ENCODE measurements around the gene AMOTL2.

The AMOTL2 gene

DNA sequence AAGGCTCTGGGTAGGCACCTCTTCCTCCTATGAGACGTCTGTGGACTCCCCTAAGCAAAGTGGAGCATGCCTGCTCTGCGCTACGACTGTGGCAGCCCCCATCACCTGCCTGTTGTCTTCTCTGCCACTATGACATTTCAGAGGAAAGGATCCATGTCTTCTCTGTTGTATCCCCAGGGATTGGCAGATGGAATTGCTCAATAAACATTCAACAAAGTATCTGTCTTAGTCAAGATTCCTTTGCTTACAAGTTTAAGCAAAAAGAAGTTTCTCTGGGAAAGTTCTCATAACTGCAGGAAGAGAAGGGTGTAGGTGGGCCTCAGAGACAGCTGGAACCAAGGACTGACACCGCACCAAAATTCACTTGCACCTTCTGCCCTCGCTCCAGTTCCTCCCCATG, 34.3 kb downstream of the AMOTL2 start:
- TF ChIP-seq TCF12 (IDR thresholded peaks at IDR 0.05; ENCODE audit: low read depth): no peak
- TF ChIP-seq, protein P1, sequence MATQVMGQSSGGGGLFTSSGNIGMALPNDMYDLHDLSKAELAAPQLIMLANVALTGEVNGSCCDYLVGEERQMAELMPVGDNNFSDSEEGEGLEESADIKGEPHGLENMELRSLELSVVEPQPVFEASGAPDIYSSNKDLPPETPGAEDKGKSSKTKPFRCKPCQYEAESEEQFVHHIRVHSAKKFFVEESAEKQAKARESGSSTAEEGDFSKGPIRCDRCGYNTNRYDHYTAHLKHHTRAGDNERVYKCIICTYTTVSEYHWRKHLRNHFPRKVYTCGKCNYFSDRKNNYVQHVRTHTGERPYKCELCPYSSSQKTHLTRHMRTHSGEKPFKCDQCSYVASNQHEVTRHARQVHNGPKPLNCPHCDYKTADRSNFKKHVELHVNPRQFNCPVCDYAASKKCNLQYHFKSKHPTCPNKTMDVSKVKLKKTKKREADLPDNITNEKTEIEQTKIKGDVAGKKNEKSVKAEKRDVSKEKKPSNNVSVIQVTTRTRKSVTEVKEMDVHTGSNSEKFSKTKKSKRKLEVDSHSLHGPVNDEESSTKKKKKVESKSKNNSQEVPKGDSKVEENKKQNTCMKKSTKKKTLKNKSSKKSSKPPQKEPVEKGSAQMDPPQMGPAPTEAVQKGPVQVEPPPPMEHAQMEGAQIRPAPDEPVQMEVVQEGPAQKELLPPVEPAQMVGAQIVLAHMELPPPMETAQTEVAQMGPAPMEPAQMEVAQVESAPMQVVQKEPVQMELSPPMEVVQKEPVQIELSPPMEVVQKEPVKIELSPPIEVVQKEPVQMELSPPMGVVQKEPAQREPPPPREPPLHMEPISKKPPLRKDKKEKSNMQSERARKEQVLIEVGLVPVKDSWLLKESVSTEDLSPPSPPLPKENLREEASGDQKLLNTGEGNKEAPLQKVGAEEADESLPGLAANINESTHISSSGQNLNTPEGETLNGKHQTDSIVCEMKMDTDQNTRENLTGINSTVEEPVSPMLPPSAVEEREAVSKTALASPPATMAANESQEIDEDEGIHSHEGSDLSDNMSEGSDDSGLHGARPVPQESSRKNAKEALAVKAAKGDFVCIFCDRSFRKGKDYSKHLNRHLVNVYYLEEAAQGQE (IDR thresholded peaks at IDR 0.05; ENCODE audit: low read depth): no peak
- no peak for TF ChIP-seq EP300 (IDR thresholded peaks at IDR 0.05; ENCODE audit: borderline replicate concordance)
- TF ChIP-seq EGR1 (IDR thresholded peaks at IDR 0.05): no peak
- TF ChIP-seq FOXM1 (IDR thresholded peaks at IDR 0.05; ENCODE audit: borderline replicate concordance, low read depth): no peak
- TF ChIP-seq CEBPB (IDR thresholded peaks at IDR 0.05): no peak
- TF ChIP-seq ZBTB7A (IDR thresholded peaks at IDR 0.05; ENCODE audit: low read depth): no peak
- no peak for TF ChIP-seq TAF1 (IDR thresholded peaks at IDR 0.05; ENCODE audit: low read depth)
- no peak for TF ChIP-seq TEAD4 (IDR thresholded peaks at IDR 0.05)
- TF ChIP-seq YY1 (IDR thresholded peaks at IDR 0.05; ENCODE audit: low read depth): no peak
- TF ChIP-seq CREB1 (IDR thresholded peaks at IDR 0.05; ENCODE audit: low read depth): no peak
- TF ChIP-seq, protein P2, sequence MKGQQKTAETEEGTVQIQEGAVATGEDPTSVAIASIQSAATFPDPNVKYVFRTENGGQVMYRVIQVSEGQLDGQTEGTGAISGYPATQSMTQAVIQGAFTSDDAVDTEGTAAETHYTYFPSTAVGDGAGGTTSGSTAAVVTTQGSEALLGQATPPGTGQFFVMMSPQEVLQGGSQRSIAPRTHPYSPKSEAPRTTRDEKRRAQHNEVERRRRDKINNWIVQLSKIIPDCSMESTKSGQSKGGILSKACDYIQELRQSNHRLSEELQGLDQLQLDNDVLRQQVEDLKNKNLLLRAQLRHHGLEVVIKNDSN (IDR thresholded peaks at IDR 0.05): no peak
- no peak for TF ChIP-seq NFIC (IDR thresholded peaks at IDR 0.05)
- no peak for TF ChIP-seq RAD21 (IDR thresholded peaks at IDR 0.05; ENCODE audit: low read depth)
- TF ChIP-seq, protein P3, sequence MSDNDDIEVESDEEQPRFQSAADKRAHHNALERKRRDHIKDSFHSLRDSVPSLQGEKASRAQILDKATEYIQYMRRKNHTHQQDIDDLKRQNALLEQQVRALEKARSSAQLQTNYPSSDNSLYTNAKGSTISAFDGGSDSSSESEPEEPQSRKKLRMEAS (IDR thresholded peaks at IDR 0.05): no peak

DNA sequence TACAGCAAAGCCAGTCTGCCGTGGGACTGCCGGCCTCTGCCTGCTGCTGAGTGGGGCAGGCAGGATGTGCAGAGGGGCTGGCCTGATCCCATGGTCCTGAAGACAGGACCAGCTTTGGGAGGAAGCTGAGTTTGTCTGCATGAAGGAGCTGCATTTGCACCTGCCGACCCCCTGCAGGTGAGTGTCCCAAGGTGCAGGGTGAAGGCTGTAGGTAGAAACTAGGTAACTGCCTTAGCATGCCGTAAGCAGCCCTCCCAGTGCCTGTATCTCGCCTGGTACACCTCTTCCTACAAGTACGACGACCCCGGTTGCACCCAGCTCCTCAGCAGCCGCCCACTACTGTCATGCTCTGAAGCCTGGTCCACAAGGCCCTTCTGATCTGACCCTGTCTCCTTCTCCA, 34.9 kb downstream of the AMOTL2 start:
- TF ChIP-seq EGR1 (IDR thresholded peaks at IDR 0.05) (no peak), FOXM1 (IDR thresholded peaks at IDR 0.05; ENCODE audit: borderline replicate concordance, low read depth) (no peak), CEBPB (IDR thresholded peaks at IDR 0.05) (no peak), TCF12 (IDR thresholded peaks at IDR 0.05; ENCODE audit: low read depth) (no peak), YY1 (IDR thresholded peaks at IDR 0.05; ENCODE audit: low read depth) (no peak), TAF1 (IDR thresholded peaks at IDR 0.05; ENCODE audit: low read depth) (no peak), NFIC (IDR thresholded peaks at IDR 0.05) (no peak), CREB1 (IDR thresholded peaks at IDR 0.05; ENCODE audit: low read depth) (no peak), ZBTB7A (IDR thresholded peaks at IDR 0.05; ENCODE audit: low read depth) (no peak), RAD21 (IDR thresholded peaks at IDR 0.05; ENCODE audit: low read depth) (no peak), TEAD4 (IDR thresholded peaks at IDR 0.05) (no peak)
- TF ChIP-seq, protein P3 (IDR thresholded peaks at IDR 0.05): no peak
- TF ChIP-seq, protein P1 (IDR thresholded peaks at IDR 0.05; ENCODE audit: low read depth): no peak
- TF ChIP-seq, protein P2 (IDR thresholded peaks at IDR 0.05): no peak

DNA sequence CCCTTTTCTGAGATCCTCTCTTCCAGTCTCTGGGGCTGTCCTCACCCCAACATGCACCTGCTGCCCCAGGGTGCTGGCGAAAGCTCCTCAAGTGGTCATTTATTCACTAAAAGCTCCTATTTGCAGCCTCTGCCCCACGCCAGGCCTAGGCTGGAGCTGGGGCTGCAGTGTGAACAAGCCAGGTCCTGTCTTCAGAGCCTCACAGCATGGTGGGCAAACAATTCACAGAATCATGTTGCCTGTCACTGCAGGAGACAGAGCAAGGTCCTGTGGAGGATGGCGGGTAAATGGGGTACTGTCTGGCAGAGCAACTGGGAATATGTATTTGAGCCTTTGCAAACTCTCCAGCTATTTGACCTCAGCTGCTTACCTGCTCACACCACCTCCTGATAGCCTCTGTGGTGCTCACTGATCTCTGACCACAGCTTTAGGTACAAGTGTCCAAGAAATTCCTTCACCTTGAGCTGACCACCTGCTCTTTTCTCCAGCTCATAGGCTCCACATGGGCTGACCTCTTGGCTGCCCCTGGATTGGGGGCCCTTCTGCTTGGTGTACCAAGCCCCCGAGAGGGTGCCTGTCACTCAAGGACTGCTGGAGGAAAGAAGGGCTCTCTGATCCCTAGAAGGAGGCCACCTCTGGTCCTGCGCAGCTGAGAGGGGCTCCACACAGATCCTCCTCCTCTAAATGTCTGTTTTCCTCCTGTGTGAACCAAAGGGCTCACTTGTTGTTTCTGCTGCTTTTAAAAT, 35.6 kb downstream of the AMOTL2 start:
- no peak for TF ChIP-seq FOXM1 (IDR thresholded peaks at IDR 0.05; ENCODE audit: borderline replicate concordance, low read depth)

DNA sequence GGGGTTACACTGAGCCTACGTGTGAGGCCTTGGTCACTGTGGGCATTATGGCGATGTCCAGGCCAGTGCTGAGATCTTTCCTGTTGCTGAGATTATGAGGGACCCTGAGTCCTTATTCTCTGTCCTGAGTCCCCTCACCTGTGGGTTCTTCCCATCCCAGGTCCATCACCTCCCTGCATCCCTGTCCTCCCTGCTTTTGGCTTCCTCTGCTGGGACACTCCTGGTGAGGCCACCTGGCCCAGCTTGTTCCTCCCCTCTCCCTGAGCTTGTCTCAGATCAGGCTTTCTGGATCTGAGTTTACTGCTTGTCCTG, 36.1 kb downstream of the AMOTL2 start:
- TF ChIP-seq CREB1 (IDR thresholded peaks at IDR 0.05; ENCODE audit: low read depth): no peak
- TF ChIP-seq NFIC (IDR thresholded peaks at IDR 0.05): no peak
- no peak for TF ChIP-seq YY1 (IDR thresholded peaks at IDR 0.05; ENCODE audit: low read depth)
- no peak for TF ChIP-seq FOXM1 (IDR thresholded peaks at IDR 0.05; ENCODE audit: borderline replicate concordance, low read depth)
- no peak for TF ChIP-seq EP300 (IDR thresholded peaks at IDR 0.05; ENCODE audit: borderline replicate concordance)
- TF ChIP-seq ZBTB7A (IDR thresholded peaks at IDR 0.05; ENCODE audit: low read depth): no peak
- TF ChIP-seq, protein P2 (IDR thresholded peaks at IDR 0.05): no peak
- TF ChIP-seq, protein P3 (IDR thresholded peaks at IDR 0.05): no peak
- TF ChIP-seq, protein P1 (IDR thresholded peaks at IDR 0.05; ENCODE audit: low read depth): no peak
- TF ChIP-seq CEBPB (IDR thresholded peaks at IDR 0.05): no peak
- no peak for TF ChIP-seq TCF12 (IDR thresholded peaks at IDR 0.05; ENCODE audit: low read depth)
- no peak for TF ChIP-seq RAD21 (IDR thresholded peaks at IDR 0.05; ENCODE audit: low read depth)
- no peak for TF ChIP-seq EGR1 (IDR thresholded peaks at IDR 0.05)
- no peak for TF ChIP-seq TEAD4 (IDR thresholded peaks at IDR 0.05)
- no peak for TF ChIP-seq TAF1 (IDR thresholded peaks at IDR 0.05; ENCODE audit: low read depth)
